ENCODE data around the gene IL13.

IL13 gene

GRCh38 chr5:132686193-132686592 is 28.2 kb downstream of the IL13 start:
- Histone ChIP-seq H3K79me2 (ENCODE audit: control insufficient read depth, insufficient read depth, low read length, poor library complexity) (no peaks in the 10 kb centered on the region), H3K4me3 (ENCODE audit: low read depth, low read length) (no peak overlapping the region), H4K12ac (ENCODE audit: low read depth, low read length) (no peak overlapping the region), H3K79me1 (ENCODE audit: low read length) (no peaks in the 10 kb centered on the region), H2BK12ac (ENCODE audit: low read length) (no peak overlapping the region), H2BK5ac (ENCODE audit: low read depth, low read length, poor library complexity) (no peak overlapping the region), H3K4ac (ENCODE audit: low read depth, low read length) (no peak overlapping the region), H4K8ac (ENCODE audit: low read depth, low read length) (no peak overlapping the region), H2AFZ (ENCODE audit: insufficient read depth, low read length, poor library complexity) (no peak overlapping the region), H3K9ac (ENCODE audit: low read length) (no peak overlapping the region), H3K18ac (ENCODE audit: low read length) (no peak overlapping the region), H3K14ac (ENCODE audit: low read length) (no peak overlapping the region), H2AK5ac (ENCODE audit: low read length) (no peak overlapping the region), H4K91ac (ENCODE audit: low read depth, low read length) (no peak overlapping the region), H3K23ac (ENCODE audit: low read length) (no peak overlapping the region), H3K4me1 (ENCODE audit: control insufficient read depth in 1 of 2, insufficient read depth in 2 of 2, low read length in 2 of 2) (no peaks in the 10 kb centered on the region), H2BK120ac (ENCODE audit: insufficient read depth, low read length, poor library complexity) (no peak overlapping the region), H3K9me3 (ENCODE audit: insufficient read depth, low read depth, low read length) (no peaks in the 10 kb centered on the region), H3K27me3 (ENCODE audit: insufficient read depth, low read length) (no peaks in the 10 kb centered on the region), H3K27ac (ENCODE audit: low read depth, low read length) (no peak overlapping the region), H3K4me2 (ENCODE audit: low read length) (no peak overlapping the region), H3K36me3 (ENCODE audit: control insufficient read depth in 1 of 2, insufficient read depth in 2 of 2, low read length in 2 of 2) (peaks cover 0 to 3% of the 10 kb centered on the region in 2 experiments)
- peak; percentile 74 to 89 for DNase-seq
- no CpG with 5 or more reads among the region's 3 CpGs for WGBS (ENCODE audit: extremely low coverage, insufficient coverage, insufficient read length)

GRCh38 chr5:132687995-132688394 is 30.0 kb downstream of the IL13 start:
- H3K27me3 ChIP-seq (ENCODE audit: insufficient read depth, low read length), result no peaks in the 10 kb centered on the region
- no peaks in the 10 kb centered on the region for H3K9me3 ChIP-seq (ENCODE audit: insufficient read depth, low read depth, low read length)
- H3K4me1 ChIP-seq (ENCODE audit: control insufficient read depth in 1 of 2, insufficient read depth in 2 of 2, low read length in 2 of 2), result no peaks in the 10 kb centered on the region
- H3K14ac ChIP-seq (ENCODE audit: low read length), result no peak overlapping the region
- H3K4me3 ChIP-seq (ENCODE audit: low read depth, low read length), result no peak overlapping the region
- no peak overlapping the region for H2BK120ac ChIP-seq (ENCODE audit: insufficient read depth, low read length, poor library complexity)
- H3K36me3 ChIP-seq (ENCODE audit: control insufficient read depth in 1 of 2, insufficient read depth in 2 of 2, low read length in 2 of 2), result peaks cover 0 to 5% of the 10 kb centered on the region in 2 experiments
- no peak overlapping the region for H2BK12ac ChIP-seq (ENCODE audit: low read length)
- H3K4me2 ChIP-seq (ENCODE audit: low read length), result no peak overlapping the region
- no peak overlapping the region for H2BK5ac ChIP-seq (ENCODE audit: low read depth, low read length, poor library complexity)
- no peaks in the 10 kb centered on the region for H3K79me1 ChIP-seq (ENCODE audit: low read length)
- no peak overlapping the region for H3K18ac ChIP-seq (ENCODE audit: low read length)
- no CpG with 5 or more reads among the region's 5 CpGs for WGBS (ENCODE audit: extremely low coverage, insufficient coverage, insufficient read length)
- no peak overlapping the region for H4K12ac ChIP-seq (ENCODE audit: low read depth, low read length)
- no peak overlapping the region for H2AFZ ChIP-seq (ENCODE audit: insufficient read depth, low read length, poor library complexity)
- no peak overlapping the region for H4K8ac ChIP-seq (ENCODE audit: low read depth, low read length)
- H4K91ac ChIP-seq (ENCODE audit: low read depth, low read length), result no peak overlapping the region
- H3K23ac ChIP-seq (ENCODE audit: low read length), result no peak overlapping the region
- H3K79me2 ChIP-seq (ENCODE audit: control insufficient read depth, insufficient read depth, low read length, poor library complexity), result no peaks in the 10 kb centered on the region
- DNase-seq, result no peak
- H3K9ac ChIP-seq (ENCODE audit: low read length), result no peak overlapping the region
- no peak overlapping the region for H3K4ac ChIP-seq (ENCODE audit: low read depth, low read length)
- H2AK5ac ChIP-seq (ENCODE audit: low read length), result no peak overlapping the region
- no peak overlapping the region for H3K27ac ChIP-seq (ENCODE audit: low read depth, low read length)

GRCh38 chr5:132688536-132689339 is 30.8 kb downstream of the IL13 start:
- peak in 1 of 2 donors; percentile 40 for DNase-seq
- H4K12ac ChIP-seq (ENCODE audit: low read depth, low read length), result no peak overlapping the region
- no peak overlapping the region for H3K4ac ChIP-seq (ENCODE audit: low read depth, low read length)
- no peak overlapping the region for H4K91ac ChIP-seq (ENCODE audit: low read depth, low read length)
- H4K8ac ChIP-seq (ENCODE audit: low read depth, low read length), result no peak overlapping the region
- H3K27me3 ChIP-seq (ENCODE audit: insufficient read depth, low read length), result no peaks in the 10 kb centered on the region
- no peak overlapping the region for H2AK5ac ChIP-seq (ENCODE audit: low read length)
- H3K9ac ChIP-seq (ENCODE audit: low read length), result no peak overlapping the region
- no peak overlapping the region for H2BK120ac ChIP-seq (ENCODE audit: insufficient read depth, low read length, poor library complexity)
- no peak overlapping the region for H3K23ac ChIP-seq (ENCODE audit: low read length)
- peaks cover 0 to 5% of the 10 kb centered on the region in 2 experiments for H3K36me3 ChIP-seq (ENCODE audit: control insufficient read depth in 1 of 2, insufficient read depth in 2 of 2, low read length in 2 of 2)
- H3K9me3 ChIP-seq (ENCODE audit: insufficient read depth, low read depth, low read length), result no peaks in the 10 kb centered on the region
- no peak overlapping the region for H3K18ac ChIP-seq (ENCODE audit: low read length)
- H3K14ac ChIP-seq (ENCODE audit: low read length), result no peak overlapping the region
- no CpG with 5 or more reads among the region's 7 CpGs for WGBS (ENCODE audit: extremely low coverage, insufficient coverage, insufficient read length)
- H3K79me1 ChIP-seq (ENCODE audit: low read length), result no peaks in the 10 kb centered on the region
- H2BK5ac ChIP-seq (ENCODE audit: low read depth, low read length, poor library complexity), result no peak overlapping the region
- no peak overlapping the region for H2AFZ ChIP-seq (ENCODE audit: insufficient read depth, low read length, poor library complexity)
- H3K4me2 ChIP-seq (ENCODE audit: low read length), result no peak overlapping the region
- H3K4me1 ChIP-seq (ENCODE audit: control insufficient read depth in 1 of 2, insufficient read depth in 2 of 2, low read length in 2 of 2), result no peaks in the 10 kb centered on the region
- no peaks in the 10 kb centered on the region for H3K79me2 ChIP-seq (ENCODE audit: control insufficient read depth, insufficient read depth, low read length, poor library complexity)
- H3K4me3 ChIP-seq (ENCODE audit: low read depth, low read length), result no peak overlapping the region
- no peak overlapping the region for H2BK12ac ChIP-seq (ENCODE audit: low read length)
- H3K27ac ChIP-seq (ENCODE audit: low read depth, low read length), result no peak overlapping the region

- no peak for DNase-seq
- Histone ChIP-seq H3K18ac (ENCODE audit: low read length) (no peak overlapping the region), H2BK5ac (ENCODE audit: low read depth, low read length, poor library complexity) (no peak overlapping the region), H4K8ac (ENCODE audit: low read depth, low read length) (no peak overlapping the region), H3K9ac (ENCODE audit: low read length) (no peak overlapping the region), H3K36me3 (ENCODE audit: control insufficient read depth in 1 of 2, insufficient read depth in 2 of 2, low read length in 2 of 2) (peaks cover 0 to 9% of the 10 kb centered on the region in 2 experiments), H3K4me3 (ENCODE audit: low read depth, low read length) (no peak overlapping the region), H4K12ac (ENCODE audit: low read depth, low read length) (no peak overlapping the region), H3K23ac (ENCODE audit: low read length) (no peak overlapping the region), H3K4ac (ENCODE audit: low read depth, low read length) (no peak overlapping the region), H3K79me1 (ENCODE audit: low read length) (no peaks in the 10 kb centered on the region), H2BK12ac (ENCODE audit: low read length) (no peak overlapping the region), H3K9me3 (ENCODE audit: insufficient read depth, low read depth, low read length) (no peaks in the 10 kb centered on the region), H3K4me2 (ENCODE audit: low read length) (no peak overlapping the region), H3K14ac (ENCODE audit: low read length) (no peak overlapping the region), H2AFZ (ENCODE audit: insufficient read depth, low read length, poor library complexity) (no peak overlapping the region), H2BK120ac (ENCODE audit: insufficient read depth, low read length, poor library complexity) (no peak overlapping the region), H4K91ac (ENCODE audit: low read depth, low read length) (no peak overlapping the region), H3K4me1 (ENCODE audit: control insufficient read depth in 1 of 2, insufficient read depth in 2 of 2, low read length in 2 of 2) (no peaks in the 10 kb centered on the region), H3K27me3 (ENCODE audit: insufficient read depth, low read length) (no peaks in the 10 kb centered on the region), H3K27ac (ENCODE audit: low read depth, low read length) (no peak overlapping the region), H3K79me2 (ENCODE audit: control insufficient read depth, insufficient read depth, low read length, poor library complexity) (no peaks in the 10 kb centered on the region), H2AK5ac (ENCODE audit: low read length) (no peak overlapping the region)
- no CpG with 5 or more reads among the region's 7 CpGs for WGBS (ENCODE audit: extremely low coverage, insufficient coverage, insufficient read length)
Measured at GRCh38 chr5:132689513-132689912, 31.5 kb downstream of the IL13 start.
